Myometrial cell (primary cell): ENCODE data around the gene FLG. TPM values are rescaled to one million over a fixed set of nuclear protein-coding genes. Genes with fewer than 3 reads are reported as not detected.

Source experiments
- total RNA-seq: library from RNA; depleted of rRNA; stranded (reverse); fragments of >200 nt; gene quantifications from 2 replicates; pipeline ENCODE4 v1.2.3, GENCODE V29; 2015

The FLG gene
- not detected in 2 replicates for total RNA-seq

GRCh38 chr1:152325111-152325510 lies at the start of gene FLG:
Gene FLG, minus strand, starts transcription at chr1:152325239. Its CDS starts 9,783 bp downstream, at chr1:152315456.

GRCh38 chr1:152359906-152360305 lies 34.9 kb upstream of the FLG start, which contains the start of gene FLG2:
Gene FLG2, minus strand, starts transcription at chr1:152360006. Its CDS starts 1,122 bp downstream, at chr1:152358884.

Other genes with a start within 250 kb of the FLG start
- not detected in 2 replicates for gene TCHHL1, start 236.2 kb downstream of the FLG start, total RNA-seq
- under 0.01 TPM in 1 of 2 replicates, not detected in the other for gene TCHH, start 209.8 kb downstream of the FLG start, total RNA-seq
- gene RPTN, start 166.0 kb downstream of the FLG start, total RNA-seq: not detected in 2 replicates
- not detected in 2 replicates for gene HRNR, start 101.0 kb downstream of the FLG start, total RNA-seq
- not detected in 2 replicates for gene FLG2, start 34.8 kb upstream of the FLG start, total RNA-seq
- gene CRNN, start 89.0 kb upstream of the FLG start, total RNA-seq: not detected in 2 replicates
- gene LCE5A, start 185.6 kb upstream of the FLG start, total RNA-seq: not detected in 2 replicates
- not detected in 2 replicates for gene CRCT1, start 189.2 kb upstream of the FLG start, total RNA-seq
- not detected in 2 replicates for gene LCE3E, start 241.5 kb upstream of the FLG start, total RNA-seq